ENCODE results near the gene GMPPA.

GMPPA gene

GRCh38 chr2:219537657-219538488 is 39.2 kb downstream of the GMPPA start:
- DNase-seq, result no peak
- Histone ChIP-seq H3K27me3 (replicated peaks) (no peaks in the 10 kb centered on the region), H3K36me3 (replicated peaks) (peaks cover 26% of the 10 kb centered on the region), H3K27ac (no peak overlapping the region), H3K4me3 (ENCODE audit: low read depth, low read length) (no peak overlapping the region)
- TF ChIP-seq, protein P1, sequence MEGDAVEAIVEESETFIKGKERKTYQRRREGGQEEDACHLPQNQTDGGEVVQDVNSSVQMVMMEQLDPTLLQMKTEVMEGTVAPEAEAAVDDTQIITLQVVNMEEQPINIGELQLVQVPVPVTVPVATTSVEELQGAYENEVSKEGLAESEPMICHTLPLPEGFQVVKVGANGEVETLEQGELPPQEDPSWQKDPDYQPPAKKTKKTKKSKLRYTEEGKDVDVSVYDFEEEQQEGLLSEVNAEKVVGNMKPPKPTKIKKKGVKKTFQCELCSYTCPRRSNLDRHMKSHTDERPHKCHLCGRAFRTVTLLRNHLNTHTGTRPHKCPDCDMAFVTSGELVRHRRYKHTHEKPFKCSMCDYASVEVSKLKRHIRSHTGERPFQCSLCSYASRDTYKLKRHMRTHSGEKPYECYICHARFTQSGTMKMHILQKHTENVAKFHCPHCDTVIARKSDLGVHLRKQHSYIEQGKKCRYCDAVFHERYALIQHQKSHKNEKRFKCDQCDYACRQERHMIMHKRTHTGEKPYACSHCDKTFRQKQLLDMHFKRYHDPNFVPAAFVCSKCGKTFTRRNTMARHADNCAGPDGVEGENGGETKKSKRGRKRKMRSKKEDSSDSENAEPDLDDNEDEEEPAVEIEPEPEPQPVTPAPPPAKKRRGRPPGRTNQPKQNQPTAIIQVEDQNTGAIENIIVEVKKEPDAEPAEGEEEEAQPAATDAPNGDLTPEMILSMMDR (IDR thresholded peaks at IDR 0.05; ENCODE audit: low read depth, low read length, missing control alignments), result no peak
- in situ Hi-C loops (cut with HindIII; ENCODE audit: low pct_ligation_motif_present, low sequenced_read_pairs), result no loop called here

GRCh38 chr2:219538504-219538951 is 39.8 kb downstream of the GMPPA start:
- no peak overlapping the region for H3K27ac ChIP-seq
- no peak for DNase-seq
- TF ChIP-seq, protein P1 (IDR thresholded peaks at IDR 0.05; ENCODE audit: low read depth, low read length, missing control alignments), result no peak
- H3K27me3 ChIP-seq (replicated peaks), result no peaks in the 10 kb centered on the region
- in situ Hi-C loops (cut with HindIII; ENCODE audit: low pct_ligation_motif_present, low sequenced_read_pairs), result no loop called here
- H3K36me3 ChIP-seq (replicated peaks), result peaks cover 26% of the 10 kb centered on the region
- no peak overlapping the region for H3K4me3 ChIP-seq (ENCODE audit: low read depth, low read length)

DNA sequence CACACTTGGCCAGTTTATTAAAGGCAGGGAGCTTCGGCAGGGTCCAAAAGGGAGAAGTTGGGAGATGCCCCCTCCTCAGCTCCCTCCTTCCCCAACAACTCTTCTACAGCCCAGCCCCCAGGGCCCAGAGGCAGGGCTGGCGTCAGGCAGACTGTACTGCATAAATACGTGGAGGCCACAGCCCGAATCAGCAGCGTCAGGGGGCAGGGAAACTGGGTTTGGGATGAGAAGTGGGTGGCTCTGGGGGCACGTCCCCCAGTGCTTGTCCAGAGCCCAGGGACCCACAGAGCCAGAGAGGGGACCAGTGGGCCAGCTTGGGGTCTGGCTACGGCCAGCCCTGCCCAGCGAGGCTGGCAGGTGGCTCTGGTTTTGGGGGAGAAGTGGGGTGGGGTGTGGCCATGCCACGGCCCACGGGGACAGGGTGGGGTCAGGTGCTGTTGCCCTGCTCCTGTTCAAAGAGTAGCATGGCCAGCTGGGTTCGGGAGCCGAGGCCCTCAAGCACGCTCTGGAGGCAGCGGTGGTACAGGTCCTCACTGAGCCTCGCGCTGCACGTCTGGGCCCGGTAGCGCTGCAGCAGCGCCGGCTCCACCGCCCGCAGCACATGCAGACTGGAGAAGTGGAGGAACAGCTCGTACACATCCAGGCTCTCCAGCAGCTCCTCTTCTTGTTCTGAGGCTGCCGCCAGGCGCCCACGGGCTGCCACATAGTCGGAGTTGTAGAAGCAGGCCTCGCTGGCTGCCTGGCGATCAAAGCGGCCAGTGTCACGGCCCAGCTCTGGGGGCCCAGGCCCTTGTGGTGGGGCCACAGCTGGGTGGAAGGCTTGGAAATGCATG is 40.5 kb downstream of the GMPPA start:
- in situ Hi-C loops (cut with HindIII; ENCODE audit: low pct_ligation_motif_present, low sequenced_read_pairs), result no loop called here
- TF ChIP-seq, protein P1 (IDR thresholded peaks at IDR 0.05; ENCODE audit: low read depth, low read length, missing control alignments), result no peak
- no peak for DNase-seq
- H3K27me3 ChIP-seq (replicated peaks), result no peaks in the 10 kb centered on the region
- no peak overlapping the region for H3K4me3 ChIP-seq (ENCODE audit: low read depth, low read length)
- no peak overlapping the region for H3K27ac ChIP-seq
- H3K36me3 ChIP-seq (replicated peaks), result peaks cover 26% of the 10 kb centered on the region

DNA sequence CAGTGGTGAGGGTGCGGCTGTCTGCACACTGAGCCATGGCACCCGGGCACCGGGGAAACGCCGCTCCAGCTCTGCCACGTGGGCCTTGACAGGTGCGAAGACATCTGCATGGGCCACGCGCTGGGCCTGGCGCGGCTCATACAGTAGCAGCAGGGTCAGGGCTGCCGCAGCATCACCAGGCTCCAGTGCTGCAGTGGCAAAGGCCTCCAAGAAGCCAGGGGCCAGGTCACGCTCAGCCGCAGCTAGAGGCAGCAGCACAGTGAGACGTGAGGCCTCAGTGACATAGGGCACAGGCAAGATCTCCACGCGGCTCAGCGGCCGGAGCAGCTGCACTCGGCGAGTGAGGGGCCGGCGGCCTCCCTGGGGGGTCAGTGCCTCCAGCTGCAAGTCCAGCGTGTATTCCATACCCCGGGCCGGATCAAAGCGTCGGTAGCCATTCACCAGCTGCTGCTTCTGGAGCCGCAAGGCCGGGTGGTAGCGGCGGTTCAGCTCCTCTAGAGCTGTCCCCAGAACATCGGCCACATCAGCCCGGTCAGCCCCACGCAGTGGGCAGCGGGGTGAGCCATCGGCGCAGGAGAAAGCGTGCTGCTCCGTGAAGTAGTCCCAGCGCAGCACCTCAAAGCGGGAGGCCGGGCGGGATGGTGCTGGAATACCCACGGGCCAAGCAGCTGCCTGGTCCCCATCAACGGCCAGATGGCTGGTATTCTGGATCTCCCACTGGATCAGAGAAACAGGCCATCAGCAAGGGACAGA is 41.4 kb downstream of the GMPPA start:
- in situ Hi-C loops (cut with HindIII; ENCODE audit: low pct_ligation_motif_present, low sequenced_read_pairs), result no loop called here
- no peak overlapping the region for H3K4me3 ChIP-seq (ENCODE audit: low read depth, low read length)
- H3K36me3 ChIP-seq (replicated peaks), result peaks cover 26% of the 10 kb centered on the region
- no peaks in the 10 kb centered on the region for H3K27me3 ChIP-seq (replicated peaks)
- no peak overlapping the region for H3K27ac ChIP-seq
- TF ChIP-seq, protein P1 (IDR thresholded peaks at IDR 0.05; ENCODE audit: low read depth, low read length, missing control alignments), result no peak
- no peak for DNase-seq

- H3K27ac ChIP-seq, result no peak overlapping the region
- peaks cover 26% of the 10 kb centered on the region for H3K36me3 ChIP-seq (replicated peaks)
- in situ Hi-C loops (cut with HindIII; ENCODE audit: low pct_ligation_motif_present, low sequenced_read_pairs), result no loop called here
- no peaks in the 10 kb centered on the region for H3K27me3 ChIP-seq (replicated peaks)
- H3K4me3 ChIP-seq (ENCODE audit: low read depth, low read length), result no peak overlapping the region
- TF ChIP-seq, protein P1 (IDR thresholded peaks at IDR 0.05; ENCODE audit: low read depth, low read length, missing control alignments), result no peak
- no peak for DNase-seq
These were observed 42.3 kb downstream of the GMPPA start for GRCh38 chr2:219540784-219541504.

Measured in brain microvascular endothelial cell (primary cell).